H9 (cell line): ENCODE results near the gene OR2M3. TPM values are rescaled to one million over a fixed set of nuclear protein-coding genes. Genes with fewer than 3 reads are reported as not detected.

Source experiments
- DNase-seq: peaks from one replicate; pipeline ENCODE4 v3.0.0-alpha.2; 2017
- H2AFZ ChIP-seq: one replicate; pipeline ENCODE4 v1.6.1; 2013; ENCODE audit warnings: mild to moderate bottlenecking, low read length, control low read depth, moderate library complexity
- H2AK5ac ChIP-seq: 2 replicates; pipeline ENCODE4 v1.6.1; 2013; ENCODE audit warnings: low read length, control low read depth, mixed read lengths; ENCODE audit not compliant: insufficient read length
- H2BK120ac ChIP-seq: one replicate; pipeline ENCODE4 v1.6.1; 2013; ENCODE audit warnings: low read depth, mild to moderate bottlenecking, low read length, control low read depth, inconsistent platforms; ENCODE audit not compliant: poor library complexity, severe bottlenecking
- H2BK12ac ChIP-seq: 2 replicates; pipeline ENCODE4 v1.6.1; 2013; ENCODE audit warnings: low read length, control low read depth, mixed read lengths, low read depth; ENCODE audit not compliant: insufficient read length
- H2BK15ac ChIP-seq: 2 replicates; pipeline ENCODE4 v1.6.1; 2013; ENCODE audit warnings: low read depth, low read length, control low read depth
- H2BK20ac ChIP-seq: one replicate; pipeline ENCODE4 v1.6.1; 2013; ENCODE audit warnings: low read depth, mild to moderate bottlenecking, low read length, control low read depth, inconsistent platforms; ENCODE audit not compliant: poor library complexity, severe bottlenecking
- H2BK5ac ChIP-seq: 2 replicates; pipeline ENCODE4 v1.6.1; 2013; ENCODE audit warnings: low read length, control low read depth, mixed read lengths; ENCODE audit not compliant: insufficient read length
- H3K14ac ChIP-seq: 2 replicates; pipeline ENCODE4 v1.6.1; 2013; ENCODE audit warnings: low read length, control low read depth; ENCODE audit not compliant: insufficient read depth
- H3K18ac ChIP-seq: 2 replicates; pipeline ENCODE4 v1.6.1; 2013; ENCODE audit warnings: low read depth, mild to moderate bottlenecking, mixed read lengths, low read length, control low read depth; ENCODE audit not compliant: insufficient read length
- H3K23ac ChIP-seq: 2 replicates; pipeline ENCODE4 v1.6.1; 2013; ENCODE audit warnings: low read length, control low read depth, mixed read lengths, low read depth; ENCODE audit not compliant: insufficient read length
- H3K23me2 ChIP-seq: 2 replicates; pipeline ENCODE4 v1.6.1; 2013; ENCODE audit warnings: low read depth, mild to moderate bottlenecking, mixed read lengths, low read length, control low read depth; ENCODE audit not compliant: insufficient read length, poor library complexity, severe bottlenecking
- H3K27ac ChIP-seq: 2 replicates; pipeline ENCODE4 v1.5.1; 2013; ENCODE audit warnings: low read length, control low read depth, mixed read lengths, low read depth; ENCODE audit not compliant: insufficient read length
- H3K27me3 ChIP-seq: 2 replicates; pipeline ENCODE4 v1.6.1; 2013; ENCODE audit warnings: low read length, control low read depth, inconsistent platforms; ENCODE audit not compliant: insufficient read depth
- H3K4ac ChIP-seq: 2 replicates; pipeline ENCODE4 v1.6.1; 2013; ENCODE audit warnings: low read depth, mild to moderate bottlenecking, control low read depth, inconsistent platforms, low read length, moderate library complexity
- H3K4me1 ChIP-seq: 2 replicates; pipeline ENCODE4 v1.6.1; 2013; ENCODE audit warnings: low read length, control low read depth, inconsistent platforms; ENCODE audit not compliant: insufficient read depth
- H3K4me2 ChIP-seq: 2 replicates; pipeline ENCODE4 v1.6.1; 2013; ENCODE audit warnings: low read length, control low read depth, mixed read lengths; ENCODE audit not compliant: insufficient read length, insufficient read depth
- H3K56ac ChIP-seq: 2 replicates; pipeline ENCODE4 v1.6.1; 2013; ENCODE audit warnings: low read depth, mild to moderate bottlenecking, mixed read lengths, low read length, control low read depth; ENCODE audit not compliant: insufficient read length
- H3K79me1 ChIP-seq: 2 replicates; pipeline ENCODE4 v1.6.1; 2013; ENCODE audit warnings: low read depth, mild to moderate bottlenecking, moderate library complexity, low read length, control low read depth, inconsistent platforms; ENCODE audit not compliant: insufficient read depth, poor library complexity, severe bottlenecking
- H3K79me2 ChIP-seq: 2 replicates; pipeline ENCODE4 v1.6.1; 2013; ENCODE audit warnings: low read length, control low read depth, inconsistent platforms; ENCODE audit not compliant: insufficient read depth
- H3K9ac ChIP-seq: 2 replicates; pipeline ENCODE4 v1.6.1; 2013; ENCODE audit warnings: low read length, control low read depth, mixed read lengths; ENCODE audit not compliant: insufficient read length; ENCODE audit errors: extremely low read depth
- H3K9me3 ChIP-seq: one replicate; pipeline ENCODE4 v1.6.1; 2013; ENCODE audit warnings: low read depth, low read length, inconsistent platforms; ENCODE audit not compliant: control insufficient read depth
- H3T11ph ChIP-seq: one replicate; pipeline ENCODE4 v1.6.1; 2013; ENCODE audit warnings: mild to moderate bottlenecking, low read length, control low read depth, inconsistent platforms
- H4K20me1 ChIP-seq: one replicate; pipeline ENCODE4 v1.6.1; 2013; ENCODE audit not compliant: control insufficient read depth, insufficient read length, insufficient read depth
- H4K5ac ChIP-seq: 2 replicates; pipeline ENCODE4 v1.6.1; 2013; ENCODE audit warnings: low read depth, mild to moderate bottlenecking, mixed read lengths, low read length, control low read depth; ENCODE audit not compliant: insufficient read length
- H4K8ac ChIP-seq: replicated peaks from 2 replicates; pipeline ENCODE4 v1.6.1; 2013; ENCODE audit warnings: low read length, control low read depth, mixed read lengths, low read depth; ENCODE audit not compliant: insufficient read length
- H4K91ac ChIP-seq: 2 replicates; pipeline ENCODE4 v1.6.1; 2013; ENCODE audit warnings: low read depth, mild to moderate bottlenecking, moderate library complexity, mixed read lengths, low read length, control low read depth; ENCODE audit not compliant: insufficient read length
- H3K27ac Mint-ChIP-seq, 3 experiments: 2 replicates in 2 of 3; 3 replicates in 1 of 3; pipeline ENCODE4 v1.8.0; 2020 to 2021; ENCODE audit warnings: mixed read lengths in 3 of 3, mild to moderate bottlenecking in 1 of 3, moderate library complexity in 1 of 3
- H3K27me3 Mint-ChIP-seq: 2 replicates; pipeline ENCODE4 v1.8.0; 2021; ENCODE audit warnings: low read depth, mild to moderate bottlenecking, moderate library complexity, mixed read lengths
- H3K36me3 Mint-ChIP-seq, 3 experiments: 2 replicates in 2 of 3; 3 replicates in 1 of 3; pipeline ENCODE4 v1.8.0; 2020 to 2021; ENCODE audit warnings: low read depth in 3 of 3, mixed read lengths in 3 of 3; ENCODE audit not compliant: insufficient read depth in 1 of 3
- H3K4me1 Mint-ChIP-seq, 2 experiments: 2 replicates each; pipeline ENCODE4 v1.8.0; 2020; ENCODE audit warnings: mixed read lengths in 2 of 2
- H3K4me3 Mint-ChIP-seq, 2 experiments: 2 replicates in 1 of 2; 3 replicates in 1 of 2; pipeline ENCODE4 v1.8.0; 2020 to 2021; ENCODE audit warnings: mild to moderate bottlenecking in 2 of 2, mixed read lengths in 2 of 2, moderate library complexity in 1 of 2
- H3K9me3 Mint-ChIP-seq, 2 experiments: 2 replicates in 1 of 2; 3 replicates in 1 of 2; pipeline ENCODE4 v1.8.0; 2020; ENCODE audit warnings: mild to moderate bottlenecking in 2 of 2, mixed read lengths in 2 of 2, moderate library complexity in 1 of 2
- WGBS: extraction: QIAGEN DNeasy Blood & Tissue Kit; methylation state at CpG from one replicate; pipeline ENCODE4 v1.1.7; 2013; ENCODE audit warnings: missing lambda C conversion rate, low lambda C conversion rate, mixed read lengths; ENCODE audit not compliant: insufficient read length; ENCODE audit errors: extremely low coverage; 5-methylcytosine and 5-hydroxymethylcytosine counted together
- total RNA-seq: library from RNA; stranded (reverse); gene quantifications from 2 replicates; pipeline ENCODE4 v1.2.1, GENCODE V29; 2021
- TF ChIP-seq, protein P1 (sequence below): fragments of 200-600 bp; sonication (generic); conservative IDR thresholded peaks from 3 replicates; pipeline ENCODE4 v1.8.0; 2021; ENCODE audit warnings: antibody characterized with exemption, mild to moderate bottlenecking

OR2M3 gene
- total RNA-seq, 1 experiment from 2014 or later: not detected

DNA sequence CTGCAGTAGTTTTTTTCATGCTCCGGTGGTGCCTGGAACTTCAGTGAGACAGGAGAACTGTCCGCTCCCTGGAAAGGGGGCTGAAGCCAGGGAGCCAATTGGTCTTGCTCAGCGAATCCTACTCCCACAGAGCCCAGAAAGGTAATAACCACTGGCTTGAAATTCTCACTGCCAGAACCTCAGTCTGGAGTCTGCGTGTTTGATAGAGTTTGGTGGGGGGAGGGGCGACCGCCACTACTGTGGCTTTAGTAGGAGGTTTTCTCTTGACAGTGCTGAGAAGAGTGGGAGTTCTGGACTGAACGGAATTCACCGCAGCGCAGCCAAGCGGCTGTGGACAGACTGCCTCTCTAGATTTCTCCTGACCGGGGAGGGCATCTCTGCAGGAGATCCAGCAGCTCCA lies 8.0 kb upstream of the OR2M3 start:
- Histone ChIP-seq H2AK5ac (no peak overlapping the region), H3K23ac (no peak overlapping the region), H4K91ac (no peak overlapping the region), H3K79me1 (no peaks in the 10 kb centered on the region), H3K9ac (no peak overlapping the region), H2BK15ac (no peak overlapping the region), H2BK120ac (no peak overlapping the region), H3K4me1 (no peaks in the 10 kb centered on the region), H2BK12ac (no peak overlapping the region), H2AFZ (no peak overlapping the region), H3K4ac (no peak overlapping the region), H3K27me3 (no peaks in the 10 kb centered on the region), H3K56ac (no peak overlapping the region), H4K8ac (no peak overlapping the region), H3K79me2 (no peaks in the 10 kb centered on the region), H3K27ac (no peak overlapping the region), H3T11ph (no peak overlapping the region), H3K9me3 (peaks cover 49% of the 10 kb centered on the region), H3K4me2 (no peak overlapping the region), H4K5ac (no peak overlapping the region), H3K23me2 (no peaks in the 10 kb centered on the region), H4K20me1 (no peaks in the 10 kb centered on the region), H2BK20ac (no peak overlapping the region), H3K18ac (no peak overlapping the region), H3K14ac (no peak overlapping the region), H2BK5ac (no peak overlapping the region)
- no CpG with 5 or more reads among the region's 11 CpGs for WGBS
- Mint-ChIP-seq H3K27me3 (peaks cover 3% of the 10 kb centered on the region), H3K4me1 (no peaks in the 10 kb centered on the region), H3K36me3 (peaks cover 2 to 37% (median 16%) of the 10 kb centered on the region in 3 experiments; a peak in 5 of 7 replicates), H3K9me3 (peaks cover 85 to 87% of the 10 kb centered on the region in 2 experiments), H3K27ac (no peak overlapping the region), H3K4me3 (no peak overlapping the region)
- TF ChIP-seq, protein P1, sequence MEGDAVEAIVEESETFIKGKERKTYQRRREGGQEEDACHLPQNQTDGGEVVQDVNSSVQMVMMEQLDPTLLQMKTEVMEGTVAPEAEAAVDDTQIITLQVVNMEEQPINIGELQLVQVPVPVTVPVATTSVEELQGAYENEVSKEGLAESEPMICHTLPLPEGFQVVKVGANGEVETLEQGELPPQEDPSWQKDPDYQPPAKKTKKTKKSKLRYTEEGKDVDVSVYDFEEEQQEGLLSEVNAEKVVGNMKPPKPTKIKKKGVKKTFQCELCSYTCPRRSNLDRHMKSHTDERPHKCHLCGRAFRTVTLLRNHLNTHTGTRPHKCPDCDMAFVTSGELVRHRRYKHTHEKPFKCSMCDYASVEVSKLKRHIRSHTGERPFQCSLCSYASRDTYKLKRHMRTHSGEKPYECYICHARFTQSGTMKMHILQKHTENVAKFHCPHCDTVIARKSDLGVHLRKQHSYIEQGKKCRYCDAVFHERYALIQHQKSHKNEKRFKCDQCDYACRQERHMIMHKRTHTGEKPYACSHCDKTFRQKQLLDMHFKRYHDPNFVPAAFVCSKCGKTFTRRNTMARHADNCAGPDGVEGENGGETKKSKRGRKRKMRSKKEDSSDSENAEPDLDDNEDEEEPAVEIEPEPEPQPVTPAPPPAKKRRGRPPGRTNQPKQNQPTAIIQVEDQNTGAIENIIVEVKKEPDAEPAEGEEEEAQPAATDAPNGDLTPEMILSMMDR: no peak
- no peak for DNase-seq
